GM06990 (cell line): Measurements from ENCODE around the gene CMTR1.
"Not testable (repeated sequence)": the region's sequence is repeated elsewhere in the genome, so short reads cannot be mapped to it uniquely, and the experiment has no call there.

Experiments used
- DNase-seq: peaks from one replicate; pipeline ENCODE4 v3.0.0-alpha.2; 2011; ENCODE audit not compliant: insufficient read length; ENCODE audit errors: extremely low read depth
- H3K27me3 ChIP-seq: replicated peaks from 2 replicates; pipeline ENCODE4 v1.6.0; 2011; ENCODE audit warnings: low read length; ENCODE audit not compliant: control insufficient read depth, insufficient read depth
- H3K36me3 ChIP-seq: 2 replicates; pipeline ENCODE4 v1.5.1; 2011; ENCODE audit warnings: low read length; ENCODE audit not compliant: control insufficient read depth, insufficient read depth
- H3K4me3 ChIP-seq: replicated peaks from 2 replicates; pipeline ENCODE4 v1.5.1; 2011; ENCODE audit warnings: low read depth, mild to moderate bottlenecking, control low read depth, low read length
- CTCF ChIP-seq: IDR thresholded peaks from 2 replicates; pipeline ENCODE4 v1.5.1; 2011; ENCODE audit warnings: low read length, control low read depth, mild to moderate bottlenecking, inconsistent platforms; ENCODE audit not compliant: insufficient read depth, poor library complexity, severe bottlenecking

CMTR1 gene

GRCh38 chr6:37493661-37493995, 60.6 kb downstream of the CMTR1 start:
- DNase-seq, result no peak
- H3K36me3 ChIP-seq, result peaks cover 2% of the 10 kb centered on the region
- no peak overlapping the region for H3K4me3 ChIP-seq
- TF ChIP-seq CTCF, result no peak
- no peaks in the 10 kb centered on the region for H3K27me3 ChIP-seq

DNA sequence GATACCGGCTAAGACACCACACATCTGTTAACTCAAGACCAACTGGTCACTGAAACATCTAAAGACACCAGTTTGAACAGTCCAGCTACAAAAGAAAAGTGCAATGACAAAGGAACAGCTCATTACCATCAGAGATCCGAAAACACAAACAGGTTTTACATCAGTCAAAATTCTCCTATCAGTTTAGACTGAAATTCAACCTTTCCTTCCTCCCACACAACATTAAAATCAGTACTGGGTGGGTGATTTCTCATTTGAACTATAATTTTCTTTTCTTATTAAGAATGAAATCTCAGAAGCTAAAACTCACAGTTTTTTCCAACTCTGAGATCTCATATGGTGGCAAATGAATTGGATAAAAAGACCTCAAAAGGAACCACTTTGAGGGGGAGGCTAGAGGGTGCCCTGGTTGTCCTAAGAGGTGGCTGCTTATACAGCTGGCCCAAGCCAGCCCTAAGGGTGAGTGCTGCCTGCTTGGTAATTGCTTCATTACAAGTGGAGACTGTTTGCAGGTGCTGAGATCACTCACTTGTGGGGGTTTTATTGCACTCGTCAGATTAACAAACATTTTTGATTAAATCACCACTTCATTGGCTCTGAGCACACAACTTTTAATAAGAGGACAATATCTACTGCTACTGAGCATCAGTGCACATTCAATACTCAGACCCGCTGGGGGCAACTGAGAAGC, 62.4 kb downstream of the CMTR1 start:
- no peaks in the 10 kb centered on the region for H3K27me3 ChIP-seq
- DNase-seq, result no peak
- TF ChIP-seq CTCF, result no peak
- H3K4me3 ChIP-seq, result no peak overlapping the region
- H3K36me3 ChIP-seq, result peaks cover 2% of the 10 kb centered on the region

DNA sequence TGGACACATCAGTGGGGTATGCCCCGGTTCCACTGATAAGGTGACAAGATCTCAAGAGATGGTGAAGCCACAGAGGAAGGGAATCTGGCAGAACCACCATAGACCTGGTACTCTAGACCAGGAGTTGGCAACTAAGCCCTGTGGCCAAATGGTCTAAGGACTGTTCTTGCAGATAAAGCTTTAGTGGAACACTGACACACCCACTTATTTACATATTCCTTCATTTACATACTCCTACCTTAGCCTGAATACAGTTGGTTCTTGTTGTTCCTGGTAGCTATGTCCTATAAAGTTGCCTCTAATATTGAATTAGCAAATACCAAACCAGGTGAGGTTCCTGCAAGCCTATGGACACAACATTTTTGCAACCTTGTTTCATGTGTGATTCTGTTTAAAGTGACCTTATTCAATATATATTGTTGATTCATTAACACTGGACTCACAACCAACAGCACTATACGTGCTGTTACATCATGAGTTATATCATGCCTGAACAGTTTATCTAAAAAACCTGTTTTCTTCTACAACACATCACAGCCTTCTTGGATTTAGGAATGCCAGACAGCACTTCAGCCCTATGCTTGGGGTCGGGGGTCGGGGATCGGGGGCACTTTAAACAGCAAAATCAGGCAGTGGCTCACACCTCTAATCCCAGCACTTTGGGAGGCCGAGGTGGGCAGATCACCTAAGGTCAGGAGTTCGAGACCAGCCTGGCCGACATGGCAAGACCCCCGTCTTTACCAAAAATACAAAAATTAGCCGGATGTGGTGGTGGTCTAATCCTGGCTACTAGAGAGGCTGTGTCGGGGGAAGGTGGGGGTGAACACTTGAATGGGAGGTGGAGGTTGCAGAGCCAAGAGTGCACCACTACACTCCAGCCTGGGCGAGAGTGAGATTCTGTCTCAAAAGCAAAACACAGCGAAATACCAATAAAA, 64.2 kb downstream of the CMTR1 start:
- H3K4me3 ChIP-seq, result peak overlapping the region; percentile 41
- no peak for TF ChIP-seq CTCF
- no peaks in the 10 kb centered on the region for H3K27me3 ChIP-seq
- H3K36me3 ChIP-seq, result peaks cover 2% of the 10 kb centered on the region
- no peak for DNase-seq

DNA sequence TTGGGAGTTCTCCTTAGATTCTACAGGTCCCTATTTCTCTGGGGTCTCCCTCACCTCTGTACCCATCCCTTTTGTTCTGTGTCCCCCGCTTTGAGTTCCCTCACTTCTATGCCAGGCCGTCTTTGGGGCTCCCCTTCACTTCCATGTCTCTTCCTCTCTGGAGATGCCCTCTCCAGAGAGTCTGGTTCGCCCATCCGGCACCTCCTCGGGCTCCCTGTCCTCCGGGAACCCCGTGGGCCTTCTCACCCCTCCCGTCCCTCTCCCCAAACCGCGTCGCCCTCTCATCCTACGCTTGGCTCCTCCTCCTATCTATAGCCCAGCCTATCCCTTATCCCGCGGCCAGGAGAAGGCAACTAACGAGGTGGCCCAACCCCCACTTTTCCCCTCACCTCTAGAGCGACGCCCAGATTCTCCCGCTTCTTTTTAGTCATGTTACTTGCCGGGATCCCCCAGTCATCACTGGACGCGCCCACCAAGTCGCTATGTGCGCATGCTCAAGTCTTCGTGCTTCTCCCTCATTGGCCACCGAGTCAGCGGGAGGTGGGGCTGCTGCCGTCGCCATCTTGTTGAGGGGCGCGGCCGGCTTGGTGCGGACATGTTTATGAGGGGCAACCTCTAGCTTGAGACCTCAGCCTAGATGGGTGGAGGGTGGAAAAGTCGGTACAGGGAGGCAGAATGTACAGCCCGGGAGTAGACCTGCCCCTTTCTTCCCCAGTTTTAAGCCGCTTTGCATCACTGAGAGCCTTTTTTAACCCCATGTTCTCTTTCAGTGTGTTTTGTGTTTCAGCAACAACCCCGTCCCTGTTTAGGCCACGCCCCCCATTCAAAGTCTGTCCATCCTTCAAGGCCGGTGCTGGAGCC, 66.6 kb downstream of the CMTR1 start, which contains the start of gene CCDC167:
CCDC167 (minus strand) TSS at position 461 of the 861 bp plus-strand sequence; CDS start at position 431, 30 bp downstream.
- peak; percentile 95 for DNase-seq
- no peak for TF ChIP-seq CTCF
- Histone ChIP-seq H3K4me3 (peak within 1 kb of the TSS; percentile 83), H3K36me3 (no peaks in the 10 kb centered on the region), H3K27me3 (no peaks in the 10 kb centered on the region)

DNA sequence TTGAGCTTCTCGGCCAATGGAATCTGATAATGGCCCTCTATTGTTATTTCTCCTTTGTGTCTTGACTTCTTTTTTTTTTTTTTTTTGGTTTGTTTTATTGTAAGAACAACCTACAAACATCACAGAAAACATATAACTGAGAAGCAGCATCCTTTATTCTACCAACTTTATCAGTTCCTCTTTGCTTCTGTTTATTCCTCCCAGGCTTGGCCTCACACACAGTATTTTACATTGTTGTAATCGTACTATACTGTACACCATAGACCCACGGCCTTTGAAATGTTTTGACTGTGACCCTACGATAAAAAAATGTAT, 67.2 kb downstream of the CMTR1 start:
- no peak for TF ChIP-seq CTCF
- Histone ChIP-seq H3K27me3 (no peaks in the 10 kb centered on the region), H3K4me3 (no peak overlapping the region; the same call in 1 of the 2 replicates), H3K36me3 (no peaks in the 10 kb centered on the region)
- no peak for DNase-seq

GRCh38 chr6:37500904-37501303, 67.9 kb downstream of the CMTR1 start:
- not testable (repeated sequence) for H3K27me3 ChIP-seq, H3K36me3 ChIP-seq, H3K4me3 ChIP-seq, DNase-seq
